ENCODE data around the gene AKAP1.

- TF ChIP-seq CTCF (IDR thresholded peaks at IDR 0.05; ENCODE audit: control extremely low read depth in 1 of 3, insufficient read depth in 1 of 3, low read depth in 1 of 3, low read length in 3 of 3) (no peak), POLR2A (IDR thresholded peaks at IDR 0.05; ENCODE audit: control extremely low read depth in 1 of 2, low read depth in 2 of 2, low read length in 2 of 2) (no peak)
Observed at GRCh38 chr17:57096472-57097202, 11.6 kb downstream of the AKAP1 start.

Measured in H1 (cell line).